GM21381 (cell line): Measurements from ENCODE around the gene RFX7.
"Not testable (repeated sequence)": the region's sequence is repeated elsewhere in the genome, so short reads cannot be mapped to it uniquely, and the experiment has no call there.

Source experiments
- ATAC-seq: cut with Tn5 transposase; IDR thresholded peaks from one replicate; pipeline ENCODE4 v1.9.1; 2021; ENCODE audit warnings: mild to moderate bottlenecking, moderate library complexity; ENCODE audit not compliant: unreplicated experiment

RFX7 gene

DNA sequence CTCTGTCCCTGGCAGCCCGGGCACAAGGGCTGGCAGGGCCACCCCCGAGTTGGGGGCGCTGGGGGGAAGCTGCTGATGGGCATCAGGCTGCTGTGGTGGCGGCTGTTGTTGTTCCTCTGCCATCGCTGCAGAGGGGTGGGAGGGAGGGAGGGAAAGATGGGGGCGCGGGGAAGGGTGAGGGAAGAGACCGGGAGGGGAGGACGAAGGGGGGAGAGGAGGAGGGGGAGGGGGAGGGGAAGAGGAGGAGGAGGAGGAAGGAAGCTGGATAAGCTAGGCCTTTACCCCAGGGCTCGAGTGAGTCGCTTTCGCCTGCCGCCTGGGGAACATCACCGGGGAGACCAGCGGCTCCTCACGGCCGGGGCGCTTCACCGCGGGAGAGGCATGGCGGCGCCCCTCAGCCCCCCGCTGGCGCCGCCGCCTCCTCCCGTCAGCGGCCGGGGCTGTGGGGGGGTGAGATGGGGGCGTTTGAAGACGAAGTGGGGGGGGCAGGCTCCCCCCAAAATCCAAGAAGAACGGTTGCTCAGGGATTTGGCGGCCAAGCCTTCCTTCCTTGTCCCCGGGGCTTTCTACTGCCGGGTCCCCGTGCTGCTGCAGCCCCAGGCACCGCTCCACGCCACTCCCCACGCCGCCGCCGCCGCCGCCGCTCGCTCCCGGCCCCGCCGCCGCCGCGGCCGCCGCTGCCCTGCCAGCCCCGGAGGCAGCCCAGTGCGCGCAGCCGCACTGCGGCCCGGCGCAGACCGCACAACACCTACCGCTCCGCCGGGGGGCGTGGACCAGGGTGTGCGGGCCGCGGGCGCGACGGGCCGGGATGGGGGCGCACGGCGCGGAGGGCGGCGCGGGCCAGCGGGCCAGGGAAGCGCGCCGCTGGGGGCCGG lies at the start of gene RFX7:
RFX7 (minus strand) TSS at position 717 of the 875 bp plus-strand sequence; CDS start at position 123, 594 bp downstream.
- peak; percentile 52 for ATAC-seq

DNA sequence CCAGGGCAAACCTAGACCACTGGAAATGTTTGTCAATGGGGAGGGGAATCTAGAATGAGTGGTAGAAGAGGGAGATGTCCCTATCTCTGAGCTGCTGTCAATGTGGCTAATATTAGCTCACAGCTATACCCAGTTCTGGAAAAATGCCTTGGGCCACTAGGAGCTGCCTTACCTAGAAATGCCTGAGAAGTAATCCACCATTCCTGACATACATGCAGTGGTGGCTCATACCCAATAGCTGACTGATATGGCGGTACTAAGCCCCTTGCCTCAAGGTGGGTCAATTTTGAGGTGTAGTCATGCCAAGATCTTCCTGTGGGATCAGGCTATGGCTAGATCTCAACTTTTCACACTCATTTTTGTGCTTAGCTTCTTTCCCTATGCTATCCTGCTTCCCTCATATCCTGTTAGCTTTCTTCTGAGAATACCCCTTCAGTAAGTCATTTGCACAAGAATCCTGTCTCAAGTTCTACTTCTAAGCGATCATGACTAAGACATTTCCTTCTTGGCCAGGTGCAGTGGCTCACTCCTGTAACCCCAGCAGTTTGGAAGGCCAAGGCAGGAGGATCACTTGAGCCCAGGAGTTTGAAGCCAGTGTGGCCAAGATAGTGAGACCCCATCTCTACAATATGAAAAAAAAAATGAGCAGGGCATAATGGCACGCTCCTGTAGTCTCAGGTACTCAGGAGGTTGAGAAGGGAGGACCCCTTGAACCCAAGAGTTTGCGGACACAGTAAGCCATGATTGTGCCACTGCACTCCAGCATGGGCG lies 49.1 kb upstream of the RFX7 start:
- no peak for ATAC-seq

DNA sequence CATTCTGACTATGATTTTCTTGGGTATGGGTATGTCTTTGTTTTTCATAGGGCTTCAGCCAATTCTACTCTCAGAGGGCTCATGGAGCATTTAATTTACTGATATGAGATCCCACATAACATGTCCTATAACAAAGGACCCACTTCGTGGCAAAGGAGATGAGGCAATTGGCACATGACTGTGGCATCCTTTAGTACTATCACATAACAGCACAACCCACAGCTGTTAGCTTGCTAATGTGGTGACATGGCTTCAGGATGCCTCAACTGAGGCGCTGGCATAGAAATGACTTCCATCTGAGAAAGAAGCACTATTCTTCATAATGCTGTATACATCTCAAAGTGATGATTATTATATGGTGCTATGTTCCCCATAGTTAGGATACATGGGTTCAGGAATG lies 48.1 kb upstream of the RFX7 start:
- ATAC-seq = no peak

DNA sequence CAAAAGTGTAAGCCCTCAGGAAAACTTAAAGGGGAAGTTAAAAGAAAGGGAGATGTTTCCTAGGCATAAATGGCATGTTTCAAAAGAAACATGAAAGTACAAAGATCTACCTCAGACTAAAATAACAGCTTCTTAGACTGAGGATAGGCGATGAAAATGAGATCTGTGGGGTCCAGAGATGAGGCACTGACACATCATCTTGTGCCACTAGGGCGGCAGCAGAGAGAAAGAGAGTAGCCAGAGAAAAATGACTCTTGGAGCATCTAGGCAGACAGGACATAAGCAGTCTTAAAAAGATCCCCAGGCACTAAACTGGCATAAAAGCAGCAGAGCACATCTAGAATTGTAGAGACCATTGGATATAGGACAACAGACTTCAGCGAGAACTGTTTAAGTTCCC lies 42.5 kb upstream of the RFX7 start:
- ATAC-seq = no peak

DNA sequence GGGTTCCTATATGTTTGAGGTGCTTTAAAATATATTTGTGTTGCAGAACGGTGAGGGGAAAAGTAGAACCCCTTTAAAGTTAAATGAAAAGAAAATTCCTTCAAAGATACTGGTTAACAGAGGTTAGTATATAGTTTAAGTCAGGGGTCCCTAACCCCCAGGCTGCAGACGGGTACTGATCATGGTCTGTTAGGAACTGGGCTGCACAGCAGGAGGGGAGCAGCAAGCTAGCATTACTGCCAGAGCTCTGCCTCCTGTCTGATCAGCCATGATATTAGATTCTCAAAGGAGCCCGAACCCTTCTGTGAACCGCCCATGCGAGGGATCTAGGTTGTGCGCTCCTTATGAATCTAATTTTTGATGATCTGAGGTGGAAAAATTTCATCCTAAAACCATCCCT lies 37.5 kb upstream of the RFX7 start:
- no peak for ATAC-seq

DNA sequence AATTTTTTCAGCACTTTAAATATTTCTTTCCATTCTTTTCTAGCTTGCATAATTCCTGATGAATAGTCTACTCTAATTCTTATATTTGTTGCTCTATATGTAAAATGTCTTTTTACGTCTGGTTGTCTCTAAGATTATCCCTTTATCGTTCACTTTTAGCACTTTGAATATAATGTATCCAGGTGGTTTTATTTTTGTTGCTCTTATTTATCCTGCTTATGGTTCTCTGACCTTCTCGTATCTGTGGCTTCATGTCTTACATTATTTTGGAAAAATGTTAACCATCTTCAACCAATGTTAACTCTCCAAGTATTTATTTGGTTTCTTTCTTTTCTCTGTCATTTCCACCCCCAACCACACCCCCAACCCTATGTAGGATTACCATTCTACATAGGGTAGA lies 30.0 kb upstream of the RFX7 start:
- no peak for ATAC-seq

DNA sequence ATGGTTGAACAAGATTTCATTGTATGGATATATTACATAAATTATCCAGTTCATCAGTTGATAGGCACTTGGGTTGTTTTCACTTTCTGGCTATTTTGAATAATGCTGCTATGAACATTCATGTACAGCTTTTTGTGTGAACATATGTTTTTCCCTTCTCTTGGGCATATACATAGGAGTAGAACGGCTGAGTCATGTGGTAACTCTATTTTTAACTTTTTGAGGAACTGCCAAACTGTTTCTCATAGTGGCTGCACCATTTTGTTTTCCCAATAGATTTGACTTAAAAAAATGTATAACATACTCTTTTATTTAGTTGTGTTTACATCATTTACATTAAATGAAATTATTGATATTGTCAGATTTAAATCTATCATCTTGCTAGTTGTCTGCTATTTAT lies 28.8 kb upstream of the RFX7 start:
- no peak for ATAC-seq

DNA sequence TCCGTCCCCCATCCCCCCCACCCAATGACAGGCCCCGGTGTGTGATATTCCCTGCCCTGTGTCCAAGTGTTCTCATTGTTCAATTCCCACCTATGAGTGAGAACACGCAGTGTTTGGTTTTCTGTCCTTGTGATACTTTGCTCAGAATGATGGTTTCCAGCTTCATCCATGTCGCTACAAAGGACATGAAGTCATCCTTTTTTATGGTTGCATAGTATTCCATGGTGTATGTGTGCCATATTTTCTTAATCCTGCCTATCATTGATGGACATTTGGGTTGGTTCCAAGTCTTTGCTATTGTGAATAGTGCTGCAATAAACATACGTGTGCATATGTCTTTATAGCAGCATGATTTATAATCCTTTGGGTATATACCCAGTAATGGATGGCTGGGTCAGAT lies 22.8 kb upstream of the RFX7 start:
- not testable (repeated sequence) for ATAC-seq

DNA sequence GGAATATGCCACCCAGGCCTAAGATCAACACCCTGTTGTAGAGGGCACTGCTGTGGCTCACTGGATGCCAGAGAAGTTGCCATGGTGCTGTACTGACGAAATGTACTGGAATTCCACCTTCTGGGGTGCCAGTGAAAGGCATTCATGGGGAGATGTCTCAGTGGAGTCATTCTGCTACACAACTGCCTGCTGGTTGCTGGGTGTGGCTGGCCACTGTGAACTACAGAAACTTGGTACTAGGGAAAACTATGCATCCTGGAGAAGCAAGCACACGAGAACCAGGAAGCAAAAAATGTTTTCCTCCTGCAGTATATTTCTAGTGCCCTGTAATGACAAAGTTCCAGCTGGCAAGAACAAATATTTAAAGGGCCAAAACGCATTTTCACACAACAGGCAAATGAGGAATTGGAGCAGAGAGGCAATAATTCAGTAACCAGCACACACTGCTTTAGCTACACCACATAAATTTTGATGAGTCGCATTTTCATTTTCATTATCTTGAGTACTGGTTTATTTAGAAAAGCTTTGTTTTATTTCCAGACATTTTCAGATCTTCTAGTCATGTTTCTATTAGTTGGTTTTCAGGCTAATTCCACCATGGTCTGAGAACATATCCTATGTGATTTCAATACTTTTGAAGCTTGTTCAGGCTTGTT lies 18.3 kb upstream of the RFX7 start:
- ATAC-seq = no peak

DNA sequence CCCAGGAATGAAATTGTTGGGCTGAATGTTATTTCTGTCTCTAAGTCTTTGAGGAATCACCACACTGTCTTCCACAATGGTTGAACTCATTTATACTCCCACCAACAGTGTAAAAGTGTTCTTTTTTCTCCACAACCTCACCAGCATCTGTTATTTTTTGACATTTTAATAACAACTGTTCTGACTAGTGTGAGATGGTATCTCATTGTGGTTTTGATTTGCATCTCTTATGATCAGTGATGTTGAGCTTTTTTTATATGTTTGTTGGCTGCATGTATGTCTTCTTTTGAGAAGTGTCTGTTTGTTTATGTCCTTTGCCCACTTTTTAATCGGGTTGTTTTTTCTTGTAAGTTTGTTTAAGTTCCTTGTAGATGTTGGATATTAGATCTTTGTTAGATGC lies 13.6 kb upstream of the RFX7 start:
- ATAC-seq = not testable (repeated sequence)

DNA sequence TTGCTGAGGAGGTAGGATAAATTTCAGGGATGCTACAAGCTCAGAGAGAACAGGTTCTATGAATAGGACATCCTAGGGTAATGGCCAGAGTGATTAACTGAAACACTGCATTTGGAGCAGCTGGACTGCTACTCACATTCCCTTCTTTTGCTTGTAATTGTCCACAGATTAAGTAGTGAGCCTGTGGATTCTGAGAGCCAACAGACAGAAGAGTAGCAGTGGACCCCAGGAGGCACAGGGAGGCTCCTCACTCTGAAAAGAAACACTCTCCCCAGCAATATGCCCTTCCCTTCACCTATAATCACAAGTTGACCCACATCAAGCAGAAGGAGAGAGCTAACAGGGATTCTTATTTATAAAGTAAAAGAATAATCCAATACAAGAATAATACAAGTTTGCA lies 10.6 kb upstream of the RFX7 start:
- no peak for ATAC-seq

DNA sequence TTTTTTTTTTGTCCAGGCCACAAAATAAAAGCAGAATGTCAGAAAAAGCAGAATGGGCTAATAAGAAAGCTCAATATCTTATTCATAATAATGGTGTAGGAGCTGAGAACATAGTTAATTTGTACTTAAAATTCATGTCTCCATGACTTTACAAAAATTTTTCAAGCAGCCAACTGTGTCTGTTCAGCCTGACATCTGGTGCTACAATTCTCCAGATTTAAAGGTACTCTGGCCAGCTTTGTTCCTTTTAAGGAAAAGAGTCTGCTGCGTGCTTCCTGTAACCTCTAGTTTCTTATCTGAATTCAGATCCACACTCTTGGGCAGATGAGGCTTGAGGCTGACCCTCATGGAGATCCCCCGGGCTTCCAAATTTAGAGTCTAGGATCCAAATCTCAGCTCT lies 8.7 kb upstream of the RFX7 start:
- ATAC-seq = no peak

DNA sequence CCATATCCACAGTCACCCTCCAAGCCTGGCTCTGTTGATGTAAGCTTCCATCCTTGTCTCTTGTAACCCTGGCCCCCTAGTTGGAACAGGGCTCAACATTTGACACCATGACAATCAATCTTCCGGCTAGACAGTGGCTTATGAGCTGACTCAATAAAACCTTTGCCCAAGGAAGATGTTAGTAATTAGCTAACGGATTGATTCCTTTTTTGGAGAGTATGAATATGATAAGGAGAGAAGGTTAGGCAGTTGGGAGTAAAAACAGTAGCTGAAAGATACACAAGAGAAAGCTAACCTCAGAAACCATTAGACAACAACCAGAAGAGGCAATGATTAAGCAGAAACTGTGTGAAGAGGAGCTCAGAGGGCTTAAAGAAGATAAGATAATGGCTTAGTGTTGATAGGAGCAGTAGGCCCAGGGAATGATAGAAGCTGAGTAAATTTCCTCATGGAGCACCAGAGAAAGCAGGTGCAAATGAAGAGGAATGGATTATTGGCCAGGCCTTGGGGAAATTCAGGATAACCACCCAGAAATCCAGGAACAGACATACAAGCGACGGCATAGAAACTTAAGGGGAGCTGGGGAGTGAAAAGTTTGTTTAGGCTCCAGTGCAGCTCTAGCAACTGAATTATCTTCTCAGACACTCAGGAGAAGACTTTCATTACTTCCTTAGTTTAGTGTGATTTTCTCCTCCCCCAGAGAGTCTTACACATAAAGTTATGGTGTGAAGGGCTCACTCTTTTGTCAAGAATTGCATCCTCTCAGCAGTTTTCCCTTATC lies 7.8 kb upstream of the RFX7 start:
- ATAC-seq = no peak

DNA sequence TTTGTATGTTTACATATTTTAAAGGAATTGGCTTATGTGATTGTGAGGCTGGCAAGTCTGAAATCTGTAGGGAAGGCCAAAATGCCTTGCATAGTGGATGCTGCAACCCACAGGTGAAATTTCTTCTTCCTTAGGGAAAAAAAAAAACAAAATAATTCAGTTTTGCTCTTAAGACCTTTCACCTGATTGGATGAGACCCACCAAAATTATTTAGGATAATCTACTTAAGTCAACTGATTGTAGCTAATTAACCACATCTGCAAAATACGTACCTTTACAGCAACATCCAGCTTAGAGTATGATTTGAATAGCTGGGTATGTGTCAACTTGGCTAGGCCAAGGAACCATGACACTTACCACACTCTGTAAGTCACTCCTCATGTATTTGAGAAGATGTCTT lies 6.9 kb upstream of the RFX7 start:
- ATAC-seq = no peak

DNA sequence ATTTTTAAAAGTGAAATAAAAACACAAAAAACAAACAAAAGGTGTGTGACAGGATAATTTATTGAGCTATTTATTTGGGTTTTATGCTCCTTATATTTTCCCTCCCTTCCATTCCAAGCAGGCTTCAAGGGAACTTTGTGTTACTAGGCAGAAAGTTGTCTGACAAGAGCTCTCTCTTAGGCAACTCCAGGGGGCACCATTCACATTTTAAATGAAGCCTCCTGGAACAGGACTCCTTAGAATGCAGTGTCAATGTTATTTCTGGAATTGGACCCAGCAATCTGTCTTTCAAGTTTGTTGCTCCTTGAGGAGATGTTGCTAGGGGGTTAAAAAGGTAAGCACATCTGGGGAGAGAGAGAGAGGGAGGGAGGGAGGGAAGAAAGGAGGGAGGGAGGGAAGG lies 5.4 kb upstream of the RFX7 start:
- no peak for ATAC-seq

DNA sequence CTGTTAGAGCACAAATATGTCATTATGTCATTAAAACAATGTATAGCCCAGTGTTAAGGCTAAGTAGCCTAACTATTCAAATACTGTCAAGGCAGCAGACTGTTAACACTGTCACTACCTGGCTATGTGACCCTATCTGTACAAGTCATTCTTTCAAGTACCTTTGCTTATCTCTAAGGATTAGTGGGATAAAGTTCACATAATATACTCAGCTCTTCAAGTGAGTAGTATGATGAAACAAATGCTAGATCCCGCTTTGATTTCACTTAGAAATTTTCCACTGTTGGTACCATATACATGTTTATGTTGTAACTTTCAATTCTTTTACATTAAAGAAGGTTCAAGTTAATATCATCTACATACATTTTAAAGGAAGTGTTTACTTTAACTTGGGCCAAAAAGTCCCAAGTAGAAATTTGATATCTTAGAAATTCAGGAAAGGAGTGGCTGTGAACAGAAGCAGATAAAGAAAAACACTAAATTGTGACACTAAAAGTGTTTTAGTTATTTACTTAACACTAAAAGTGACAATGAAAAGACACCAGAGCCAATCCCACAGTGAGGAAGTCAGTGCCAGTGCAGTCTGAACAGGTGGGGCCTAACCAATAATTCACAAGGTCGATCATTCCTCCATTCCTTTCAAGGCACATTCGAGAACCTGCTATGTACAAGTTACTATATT lies 4.8 kb upstream of the RFX7 start:
- no peak for ATAC-seq

DNA sequence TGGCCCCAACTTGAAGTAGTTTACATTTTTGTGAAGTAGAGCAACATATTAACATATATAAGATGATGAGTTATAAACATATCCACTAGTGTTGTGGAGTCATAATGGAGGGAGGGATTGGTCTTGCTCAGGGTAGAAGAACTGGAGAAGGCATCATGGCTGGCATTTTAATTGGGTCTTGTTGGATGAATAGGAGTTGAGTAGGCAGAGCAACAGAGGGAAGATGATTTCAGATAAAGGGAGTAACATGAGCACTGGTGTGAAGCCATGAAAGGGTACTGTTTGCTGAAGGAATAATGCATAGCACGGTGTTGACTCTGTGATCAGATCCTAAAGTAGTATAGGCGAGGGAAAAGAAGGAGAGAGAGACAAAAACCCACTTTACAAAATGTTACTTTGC lies 3.6 kb upstream of the RFX7 start:
- no peak for ATAC-seq

DNA sequence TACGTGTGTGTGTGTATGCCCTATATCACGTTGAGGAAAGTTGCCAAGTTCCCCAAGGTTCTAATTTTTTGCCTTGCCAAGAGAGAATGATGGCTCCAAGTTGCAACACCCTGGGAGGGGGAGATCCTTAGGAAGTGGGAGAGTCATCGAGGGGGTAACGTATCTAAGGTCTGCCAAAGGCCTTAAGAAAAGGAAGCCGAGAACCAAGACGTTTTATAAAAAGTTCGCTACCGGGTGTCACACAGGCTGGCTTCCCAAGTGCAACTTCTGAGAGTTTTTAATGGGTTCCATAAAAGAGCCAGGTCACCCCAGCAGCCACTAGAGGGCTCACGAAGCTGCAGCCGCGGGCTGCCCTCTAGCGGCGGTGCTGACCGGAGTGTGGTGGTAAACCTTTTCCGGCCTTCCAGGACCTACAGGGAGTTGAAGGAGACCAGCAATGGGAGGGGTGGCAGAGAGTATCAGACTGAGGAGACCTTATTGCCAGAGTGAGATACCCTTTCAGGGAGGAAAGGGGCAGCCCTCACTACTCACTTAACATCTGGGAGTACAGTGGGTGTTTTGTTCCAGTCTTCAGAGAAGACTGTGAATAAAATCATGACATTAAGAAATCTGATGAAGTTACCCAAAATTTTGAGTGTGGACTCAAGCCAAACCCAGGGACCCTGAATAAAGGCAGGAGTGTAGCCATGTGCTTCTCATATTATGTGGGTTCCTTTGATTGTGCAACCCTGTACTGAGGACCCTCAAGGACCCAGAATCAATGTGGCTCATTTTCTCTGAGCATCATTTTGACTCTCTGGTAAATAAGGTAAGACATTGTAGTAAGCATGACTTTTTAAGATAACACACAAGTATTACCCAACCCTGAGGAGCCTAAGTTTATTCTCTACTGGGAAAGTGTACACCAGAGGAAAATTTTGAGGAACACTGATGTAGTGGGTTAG lies 2.5 kb upstream of the RFX7 start:
- peak; percentile 58 for ATAC-seq
